Measurements from ENCODE around the gene POLG. TPM values are rescaled to one million over a fixed set of nuclear protein-coding genes. Genes with fewer than 3 reads are reported as not detected.

The POLG gene
- total RNA-seq, 1 donor from 2014 or later: 56.6 TPM

DNA sequence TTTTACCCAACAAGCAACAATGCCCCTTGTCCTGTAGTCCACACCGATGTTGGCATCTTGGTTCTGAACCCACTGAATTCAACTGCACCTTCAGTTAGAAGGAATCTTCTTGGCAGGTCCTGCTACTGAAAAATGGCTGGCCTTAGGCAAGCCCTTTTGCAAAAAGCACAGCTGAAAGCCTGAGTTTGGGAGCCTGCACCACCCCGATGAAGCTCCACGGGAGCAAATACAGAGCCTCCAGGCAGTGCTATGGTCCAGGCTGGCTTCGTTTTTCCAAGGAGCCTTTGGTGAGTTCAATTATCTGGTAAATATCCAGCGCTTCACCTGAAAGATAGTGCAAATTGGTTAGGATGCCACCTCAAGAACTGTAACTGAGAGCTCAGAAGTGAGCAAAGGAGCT is 18.1 kb downstream of the POLG start:
- Histone ChIP-seq H3K36me3 (peaks cover 67% of the 10 kb centered on the region), H3K27me3 (no peaks in the 10 kb centered on the region)
- no peak for ATAC-seq

DNA sequence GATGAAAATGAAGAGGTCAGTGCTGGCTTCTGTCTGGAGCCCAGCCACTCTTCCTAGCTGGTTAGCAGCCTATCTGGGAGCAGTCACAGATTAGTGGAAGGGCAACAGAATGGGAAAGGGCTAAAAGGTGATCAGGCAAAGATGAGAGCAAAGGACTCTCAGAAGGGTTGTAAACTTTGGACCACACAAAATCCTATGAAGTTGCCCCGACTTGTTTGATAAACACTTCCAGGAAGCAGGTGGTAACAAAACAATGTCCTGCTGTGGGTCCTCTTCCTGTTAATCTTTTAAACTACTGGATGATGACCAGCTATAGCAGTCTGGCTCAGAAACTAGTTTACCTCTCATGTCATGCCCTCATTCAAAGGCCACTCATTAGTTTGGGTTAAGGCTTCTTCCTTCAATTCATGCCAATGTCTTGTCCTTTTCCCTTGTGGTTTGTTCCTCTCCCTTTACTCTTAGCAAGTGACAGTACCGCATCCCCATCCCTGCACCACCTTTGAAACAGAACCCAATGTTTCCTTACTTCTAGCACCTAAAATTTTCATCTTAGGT is 19.2 kb downstream of the POLG start:
- TF ChIP-seq, protein P1, sequence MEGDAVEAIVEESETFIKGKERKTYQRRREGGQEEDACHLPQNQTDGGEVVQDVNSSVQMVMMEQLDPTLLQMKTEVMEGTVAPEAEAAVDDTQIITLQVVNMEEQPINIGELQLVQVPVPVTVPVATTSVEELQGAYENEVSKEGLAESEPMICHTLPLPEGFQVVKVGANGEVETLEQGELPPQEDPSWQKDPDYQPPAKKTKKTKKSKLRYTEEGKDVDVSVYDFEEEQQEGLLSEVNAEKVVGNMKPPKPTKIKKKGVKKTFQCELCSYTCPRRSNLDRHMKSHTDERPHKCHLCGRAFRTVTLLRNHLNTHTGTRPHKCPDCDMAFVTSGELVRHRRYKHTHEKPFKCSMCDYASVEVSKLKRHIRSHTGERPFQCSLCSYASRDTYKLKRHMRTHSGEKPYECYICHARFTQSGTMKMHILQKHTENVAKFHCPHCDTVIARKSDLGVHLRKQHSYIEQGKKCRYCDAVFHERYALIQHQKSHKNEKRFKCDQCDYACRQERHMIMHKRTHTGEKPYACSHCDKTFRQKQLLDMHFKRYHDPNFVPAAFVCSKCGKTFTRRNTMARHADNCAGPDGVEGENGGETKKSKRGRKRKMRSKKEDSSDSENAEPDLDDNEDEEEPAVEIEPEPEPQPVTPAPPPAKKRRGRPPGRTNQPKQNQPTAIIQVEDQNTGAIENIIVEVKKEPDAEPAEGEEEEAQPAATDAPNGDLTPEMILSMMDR (IDR thresholded peaks at IDR 0.05): no peak
- intact Hi-C loops (cut with DNase I): no loop called here
- H3K4me3 ChIP-seq: no peak overlapping the region
- H3K36me3 ChIP-seq: peaks cover 57% of the 10 kb centered on the region
- H3K27me3 ChIP-seq: no peaks in the 10 kb centered on the region
- DNase-seq (no peak), ATAC-seq (no peak)
- H3K9me3 ChIP-seq: no peaks in the 10 kb centered on the region
- no peak overlapping the region for H3K27ac ChIP-seq
- no peaks in the 10 kb centered on the region for H3K4me1 ChIP-seq

More for the DNA sequence above, 18.1 kb downstream of the POLG start:
- TF ChIP-seq, protein P1 (IDR thresholded peaks at IDR 0.05): no peak
- Histone ChIP-seq H3K4me3 (no peak overlapping the region), H3K9me3 (no peaks in the 10 kb centered on the region), H3K4me1 (no peaks in the 10 kb centered on the region), H3K27ac (no peak overlapping the region)
- intact Hi-C loops (cut with DNase I): no loop called here
- DNase-seq: no peak

DNA sequence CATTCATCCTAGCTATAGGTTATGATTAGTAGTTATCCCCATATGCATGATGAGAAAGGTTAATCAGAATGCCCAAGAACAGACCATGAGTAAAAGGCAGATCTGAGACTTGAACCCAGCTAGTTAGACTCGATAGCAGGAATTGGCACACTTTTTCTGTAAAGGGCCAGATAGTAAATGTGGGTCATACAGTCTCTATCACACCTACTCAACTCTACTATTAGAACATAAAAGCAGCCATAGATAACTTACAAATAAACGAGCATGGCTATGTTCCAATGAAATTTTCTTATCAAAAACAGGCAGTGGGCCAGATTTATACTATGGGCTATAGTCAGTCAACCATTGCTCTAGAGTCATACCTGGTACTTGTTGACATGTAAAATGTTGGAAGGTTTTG is 24.6 kb downstream of the POLG start:
- no peaks in the 10 kb centered on the region for H3K27me3 ChIP-seq
- no peak overlapping the region for H3K27ac ChIP-seq
- H3K4me1 ChIP-seq: no peaks in the 10 kb centered on the region
- TF ChIP-seq, protein P1 (IDR thresholded peaks at IDR 0.05): no peak
- no peaks in the 10 kb centered on the region for H3K9me3 ChIP-seq
- peaks cover 2% of the 10 kb centered on the region for H3K36me3 ChIP-seq
- no peak for DNase-seq
- intact Hi-C loops (cut with DNase I): no loop called here
- no peak for ATAC-seq
- H3K4me3 ChIP-seq: no peak overlapping the region

DNA sequence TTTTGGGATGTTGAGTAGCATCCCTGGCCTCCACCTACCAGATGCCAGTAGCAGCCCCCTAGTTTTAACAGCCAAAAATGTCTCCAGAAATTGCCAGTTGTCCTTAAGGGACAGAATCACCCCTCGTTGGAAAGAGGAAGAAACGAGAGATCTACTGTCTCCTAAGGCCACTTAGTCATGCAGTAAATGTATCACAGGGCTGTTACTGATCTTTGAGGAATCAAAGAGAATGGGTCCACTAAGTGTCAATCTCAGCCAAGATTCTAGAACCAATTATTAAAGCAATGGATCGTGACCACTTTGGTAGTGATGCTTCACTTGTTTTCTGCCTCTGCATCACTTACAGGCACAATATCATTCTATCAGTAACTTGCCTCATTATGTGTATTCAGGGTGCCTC is 26.4 kb downstream of the POLG start:
- no peak for DNase-seq
- no peak overlapping the region for H3K4me3 ChIP-seq
- H3K4me1 ChIP-seq: no peaks in the 10 kb centered on the region
- H3K27me3 ChIP-seq: no peaks in the 10 kb centered on the region
- H3K9me3 ChIP-seq: no peaks in the 10 kb centered on the region
- ATAC-seq: no peak
- no peaks in the 10 kb centered on the region for H3K36me3 ChIP-seq
- intact Hi-C loops (cut with DNase I): no loop called here
- no peak overlapping the region for H3K27ac ChIP-seq
- TF ChIP-seq, protein P1 (IDR thresholded peaks at IDR 0.05): no peak

DNA sequence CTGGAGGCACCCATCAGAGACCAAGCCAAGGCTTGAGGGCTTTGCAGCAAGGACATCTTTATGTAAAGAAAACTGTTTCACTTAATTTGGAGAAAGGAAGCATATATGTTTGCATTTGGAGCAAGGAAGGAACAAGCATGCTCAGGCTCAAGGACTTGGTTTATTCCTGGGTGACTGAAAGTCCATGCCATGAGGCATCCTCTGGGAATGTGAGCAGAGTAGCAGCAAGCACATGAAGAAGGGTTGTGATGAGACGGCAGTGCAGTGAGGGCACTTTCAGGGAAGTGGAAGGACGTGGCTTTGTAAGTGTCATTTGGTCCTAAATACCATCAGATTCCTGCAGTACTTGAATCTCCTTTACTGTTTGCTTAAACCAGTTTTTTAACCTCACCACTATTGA is 26.8 kb downstream of the POLG start:
- H3K4me1 ChIP-seq: no peaks in the 10 kb centered on the region
- no peaks in the 10 kb centered on the region for H3K36me3 ChIP-seq
- no peak for ATAC-seq
- no peak overlapping the region for H3K4me3 ChIP-seq
- TF ChIP-seq, protein P1 (IDR thresholded peaks at IDR 0.05): no peak
- no peak overlapping the region for H3K27ac ChIP-seq
- intact Hi-C loops (cut with DNase I): no loop called here
- DNase-seq: no peak
- H3K9me3 ChIP-seq: no peaks in the 10 kb centered on the region
- no peaks in the 10 kb centered on the region for H3K27me3 ChIP-seq

DNA sequence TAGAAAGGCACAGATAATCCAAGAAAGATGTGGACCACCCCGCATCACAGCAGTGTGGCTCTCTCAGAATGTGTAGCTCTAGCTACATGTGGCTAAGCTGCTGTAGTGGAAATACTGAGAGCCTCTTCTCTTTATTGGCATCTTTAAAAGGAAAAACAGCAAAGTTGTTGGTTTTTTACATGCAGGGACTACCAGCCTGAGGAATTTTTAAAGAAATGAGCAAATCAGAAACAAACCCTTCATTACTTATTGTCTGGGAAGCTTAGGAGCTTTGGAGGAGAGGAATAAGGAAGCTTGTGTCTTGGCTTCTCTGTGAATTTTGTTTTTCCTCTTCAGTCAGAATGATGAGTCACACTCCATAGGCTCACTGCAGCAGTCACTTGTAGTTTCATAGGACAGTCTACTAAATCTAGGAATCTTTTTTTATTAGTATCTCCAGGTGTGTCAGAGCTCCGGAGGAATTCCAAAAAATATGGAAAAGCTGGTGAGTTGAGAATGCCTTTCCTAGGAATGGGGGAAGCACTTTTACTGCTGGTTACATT is 27.5 kb downstream of the POLG start:
- H3K27ac ChIP-seq: no peak overlapping the region
- TF ChIP-seq, protein P1 (IDR thresholded peaks at IDR 0.05): no peak
- ATAC-seq (no peak), DNase-seq (no peak)
- no peaks in the 10 kb centered on the region for H3K27me3 ChIP-seq
- H3K9me3 ChIP-seq: no peaks in the 10 kb centered on the region
- no peak overlapping the region for H3K4me3 ChIP-seq
- H3K4me1 ChIP-seq: no peaks in the 10 kb centered on the region
- intact Hi-C loops (cut with DNase I): no loop called here
- no peaks in the 10 kb centered on the region for H3K36me3 ChIP-seq

Measured in upper lobe of right lung (tissue), 1 donor.